Measurements from ENCODE around the gene PITRM1. TPM values are rescaled to one million over a fixed set of nuclear protein-coding genes. Genes with fewer than 3 reads are reported as not detected.

Gene PITRM1
- polyA plus RNA-seq, 1 donor from 2014 or later, result 62.2 TPM

GRCh38 chr10:3095373-3096139 is 77.0 kb downstream of the PITRM1 start:
- Histone ChIP-seq H3K27ac (ENCODE audit: low read length) (no peak overlapping the region), H3K9me2 (ENCODE audit: insufficient read depth, low read length) (no peaks in the 10 kb centered on the region)

DNA sequence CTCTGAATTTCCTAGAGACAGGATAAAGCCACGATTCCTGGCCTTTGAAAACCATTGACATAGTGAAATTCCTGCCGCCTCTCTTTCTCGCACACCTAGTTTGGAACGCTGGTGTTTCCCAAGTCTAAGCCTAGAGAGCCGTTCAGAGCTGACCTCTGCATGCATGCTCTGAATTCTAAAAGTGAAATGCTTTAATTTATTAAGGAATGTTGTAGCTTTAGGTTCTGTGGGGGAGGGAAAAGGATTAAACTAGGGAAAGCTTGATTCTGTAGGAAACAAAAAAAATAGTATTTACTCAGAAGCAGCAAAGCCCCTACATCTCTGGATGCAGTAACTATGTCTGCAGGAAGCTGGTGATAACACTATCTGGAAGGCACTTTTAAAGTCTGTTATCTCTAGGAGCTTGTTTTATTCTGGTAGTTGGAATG is 78.0 kb downstream of the PITRM1 start:
- H3K9me3 ChIP-seq (ENCODE audit: low read length), result no peaks in the 10 kb centered on the region
- no peaks in the 10 kb centered on the region for H3K9me2 ChIP-seq (ENCODE audit: insufficient read depth, low read length)
- H3K36me3 ChIP-seq (ENCODE audit: insufficient read depth, low read length), result no peaks in the 10 kb centered on the region
- H3K4me2 ChIP-seq (ENCODE audit: low read length), result no peak overlapping the region
- H3K9ac ChIP-seq (ENCODE audit: low read length), result no peak overlapping the region
- H3F3A ChIP-seq (ENCODE audit: insufficient read depth, low read length, poor library complexity, severe bottlenecking), result no peaks in the 10 kb centered on the region
- H2AFZ ChIP-seq (ENCODE audit: low read depth, low read length), result no peak overlapping the region
- no peaks in the 10 kb centered on the region for H3K79me2 ChIP-seq (replicated peaks; ENCODE audit: insufficient read depth, low read length)
- no peak overlapping the region for H3K27ac ChIP-seq (ENCODE audit: low read length)
- no peaks in the 10 kb centered on the region for H4K20me1 ChIP-seq (ENCODE audit: insufficient read depth)
- no peak overlapping the region for H3K4me3 ChIP-seq (ENCODE audit: low read length)
- no peaks in the 10 kb centered on the region for H3K27me3 ChIP-seq (ENCODE audit: insufficient read depth, low read depth, low read length)
- TF ChIP-seq SMC3 (conservative IDR thresholded peaks at IDR 0.05; ENCODE audit: poor library complexity), result no peak
- no peak for TF ChIP-seq TAF1 (IDR thresholded peaks at IDR 0.05; ENCODE audit: low read depth)
- no peak for TF ChIP-seq EZH2 (IDR thresholded peaks at IDR 0.05; ENCODE audit: borderline replicate concordance, insufficient read depth, low read length, poor library complexity, severe bottlenecking)
- TF ChIP-seq EP300 (conservative IDR thresholded peaks at IDR 0.05; ENCODE audit: poor library complexity, severe bottlenecking), result no peak
- no peak for TF ChIP-seq CTCF (IDR thresholded peaks at IDR 0.05; ENCODE audit: poor library complexity, severe bottlenecking)
- no peak for TF ChIP-seq RAD21 (conservative IDR thresholded peaks at IDR 0.05)
- no peak for TF ChIP-seq MXI1 (conservative IDR thresholded peaks at IDR 0.05; ENCODE audit: poor library complexity, severe bottlenecking)
- TF ChIP-seq POLR2AphosphoS5 (IDR thresholded peaks at IDR 0.05), result no peak

More at GRCh38 chr10:3095373-3096139, 77.0 kb downstream of the PITRM1 start:
- no peak overlapping the region for H3K4me2 ChIP-seq (ENCODE audit: low read length)
- H3K9ac ChIP-seq (ENCODE audit: low read length), result no peak overlapping the region
- H3K36me3 ChIP-seq (ENCODE audit: insufficient read depth, low read length), result no peaks in the 10 kb centered on the region
- no peaks in the 10 kb centered on the region for H3K79me2 ChIP-seq (replicated peaks; ENCODE audit: insufficient read depth, low read length)
- H4K20me1 ChIP-seq (ENCODE audit: insufficient read depth), result no peaks in the 10 kb centered on the region
- no peaks in the 10 kb centered on the region for H3K27me3 ChIP-seq (ENCODE audit: insufficient read depth, low read depth, low read length)
- no peak overlapping the region for H2AFZ ChIP-seq (ENCODE audit: low read depth, low read length)
- no peaks in the 10 kb centered on the region for H3K9me3 ChIP-seq (ENCODE audit: low read length)
- H3F3A ChIP-seq (ENCODE audit: insufficient read depth, low read length, poor library complexity, severe bottlenecking), result no peaks in the 10 kb centered on the region
- TF ChIP-seq EP300 (conservative IDR thresholded peaks at IDR 0.05; ENCODE audit: poor library complexity, severe bottlenecking) (no peak), TAF1 (IDR thresholded peaks at IDR 0.05; ENCODE audit: low read depth) (no peak), CTCF (IDR thresholded peaks at IDR 0.05; ENCODE audit: poor library complexity, severe bottlenecking) (no peak), REST (IDR thresholded peaks at IDR 0.05; ENCODE audit: borderline replicate concordance) (no peak), MXI1 (conservative IDR thresholded peaks at IDR 0.05; ENCODE audit: poor library complexity, severe bottlenecking) (no peak)
- no peak overlapping the region for H3K4me3 ChIP-seq (ENCODE audit: low read length)

All from neural cell (in vitro differentiated cells).